ENCODE measurements around the gene EPYC. TPM values are rescaled to one million over a fixed set of nuclear protein-coding genes. Genes with fewer than 3 reads are reported as not detected.

The EPYC gene
- total and polyA plus RNA-seq, 2 of the 13 experiments (the other 11 are each of a cell fraction or from before 2014, with no cell fraction given), result not detected

DNA sequence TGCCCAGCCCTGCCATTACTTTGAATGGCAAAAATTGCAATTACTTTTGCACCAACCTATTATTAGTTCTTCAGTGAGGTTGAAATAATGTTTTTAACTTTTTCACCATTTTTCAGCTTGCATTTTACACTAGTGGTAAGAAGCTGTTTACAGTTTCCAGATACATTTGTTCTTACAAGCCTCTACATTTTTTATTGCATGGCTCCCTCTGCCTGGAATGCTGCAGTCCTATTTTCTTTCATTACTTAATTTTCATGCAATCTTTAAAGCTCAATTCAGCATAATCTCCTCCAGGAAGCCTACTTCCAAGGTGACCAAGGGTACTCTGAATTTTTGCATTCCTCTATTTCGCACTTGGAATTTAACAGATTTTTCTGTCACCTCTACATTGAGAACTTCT is 83.2 kb downstream of the EPYC start:
- H3K9ac ChIP-seq (ENCODE audit: insufficient read depth, low read depth, low read length), result no peak overlapping the region

DNA sequence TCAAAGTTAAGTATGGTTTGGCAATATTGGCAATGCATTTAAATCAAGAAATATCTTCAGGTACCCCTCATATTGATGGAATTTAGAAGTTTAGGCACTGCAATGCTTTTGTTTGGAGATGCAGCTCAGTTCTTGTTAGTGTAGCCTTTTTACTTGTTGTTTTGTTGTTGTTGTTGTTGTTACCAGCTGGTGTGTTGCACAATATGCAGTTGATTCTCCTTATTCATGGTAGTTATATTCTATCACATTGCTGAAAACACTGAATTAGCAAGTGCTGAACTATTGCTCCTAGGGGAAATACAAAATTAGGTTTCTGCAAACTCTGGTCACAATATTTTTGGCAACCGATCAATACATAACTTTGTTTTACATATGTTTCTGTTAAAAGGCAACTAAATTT is 84.5 kb downstream of the EPYC start:
- in situ Hi-C loops (cut with HindIII; ENCODE audit: extremely low pct_ligation_motif_present, low pct_unique_long_range_greater_than_20kb), result no loop called here
- intact Hi-C loops (cut with micrococcal nuclease; ENCODE audit: unreplicated experiment), result no loop called here
- BruUV-seq (replicated peaks), result no TSS peak
- TF ChIP-seq GLI4 (CRISPR knock-in tag; IDR thresholded peaks at IDR 0.05; ENCODE audit: borderline replicate concordance), result no peak
- TF ChIP-seq HNRNPLL (IDR thresholded peaks at IDR 0.05; ENCODE audit: low read depth, low read length, poor library complexity, severe bottlenecking), result no peak
- TF ChIP-seq POLR2AphosphoS5 (IDR thresholded peaks at IDR 0.05; ENCODE audit: low read depth, low read length), result no peak
- no peak for TF ChIP-seq PRDM15 (CRISPR knock-in tag; IDR thresholded peaks at IDR 0.05)
- no peak for TF ChIP-seq SMAD9 (CRISPR knock-in tag; IDR thresholded peaks at IDR 0.05)
- TF ChIP-seq ZNF224 (CRISPR knock-in tag; IDR thresholded peaks at IDR 0.05), result no peak
- no peak for TF ChIP-seq ZSCAN21 (CRISPR knock-in tag; IDR thresholded peaks at IDR 0.05; ENCODE audit: borderline replicate concordance)
- TF ChIP-seq SNAPC2 (CRISPR knock-in tag; IDR thresholded peaks at IDR 0.05), result no peak
- no peak for TF ChIP-seq ZBTB38 (CRISPR knock-in tag; IDR thresholded peaks at IDR 0.05)
- TF ChIP-seq ZNF749 (CRISPR knock-in tag; IDR thresholded peaks at IDR 0.05; ENCODE audit: borderline replicate concordance), result no peak
- no peak for TF ChIP-seq HMG20B (CRISPR knock-in tag; conservative IDR thresholded peaks at IDR 0.05)

More for the DNA sequence above, 83.2 kb downstream of the EPYC start:
- Histone ChIP-seq H3K4me2 (ENCODE audit: low read depth, low read length) (no peak overlapping the region), H3K4me3 (replicated peaks in 1 of 3; ENCODE audit: insufficient read depth in 1 of 3, low read depth in 2 of 3, low read length in 3 of 3) (no peak overlapping the region), H3K4me1 (ENCODE audit: insufficient read depth, low read length) (peaks cover 6% of the 10 kb centered on the region; the same call in 1 of the 2 replicates), H3K27ac (ENCODE audit: extremely low read length, insufficient read depth, low read length) (no peak overlapping the region), H3K27me3 (ENCODE audit: control insufficient read depth in 1 of 2, insufficient read depth in 2 of 2, low read length in 2 of 2) (no peaks in the 10 kb centered on the region; a peak in 1 of 5 replicates), H3K36me3 (replicated peaks in 1 of 2; ENCODE audit: control insufficient read depth in 1 of 2, insufficient read depth in 2 of 2, low read length in 2 of 2) (no peaks in the 10 kb centered on the region), H3K79me2 (ENCODE audit: insufficient read depth, low read length) (no peaks in the 10 kb centered on the region), H4K20me1 (ENCODE audit: insufficient read depth, low read length) (no peaks in the 10 kb centered on the region), H2AFZ (ENCODE audit: low read length) (no peak overlapping the region), H3K9me3 (ENCODE audit: low read length) (no peaks in the 10 kb centered on the region)
- ChIA-PET POLR2A (no interaction called here), CTCF (ENCODE audit: low intra/inter-chr PET ratio, low total read pairs) (no interaction called here)
- WGBS (ENCODE audit: low lambda C conversion rate), result 5% methylated on average over 1 of the region's 1 CpG
- no peak for TF ChIP-seq ZMYM3 (CRISPR knock-in tag; IDR thresholded peaks at IDR 0.05)
- no peak for TF ChIP-seq SNAPC2 (CRISPR knock-in tag; IDR thresholded peaks at IDR 0.05)
- TF ChIP-seq SP4 (CRISPR knock-in tag; IDR thresholded peaks at IDR 0.05), result no peak
- no peak for TF ChIP-seq PRPF4 (IDR thresholded peaks at IDR 0.05; ENCODE audit: low read depth, low read length, poor library complexity, severe bottlenecking)
- TF ChIP-seq ZBTB26 (CRISPR knock-in tag; IDR thresholded peaks at IDR 0.05; ENCODE audit: borderline replicate concordance), result no peak
- no peak for TF ChIP-seq ZNF296 (CRISPR knock-in tag; conservative IDR thresholded peaks at IDR 0.05)
- FAIRE-seq, result no peak
- in situ Hi-C loops (cut with HindIII; ENCODE audit: extremely low pct_ligation_motif_present, low pct_unique_long_range_greater_than_20kb) (no loop called here), intact Hi-C loops (cut with micrococcal nuclease; ENCODE audit: unreplicated experiment) (no loop called here)
- no peak for DNase-seq (ENCODE audit: low spot score)
- ATAC-seq, result no peak
- no TSS peak for BruUV-seq (replicated peaks)

More for the DNA sequence above, 84.5 kb downstream of the EPYC start:
- no peak overlapping the region for H3K9ac ChIP-seq (ENCODE audit: insufficient read depth, low read depth, low read length)
- no peak overlapping the region for H3K4me2 ChIP-seq (ENCODE audit: low read depth, low read length)
- no peak overlapping the region for H3K27ac ChIP-seq (ENCODE audit: extremely low read length, insufficient read depth, low read length)
- H3K79me2 ChIP-seq (ENCODE audit: insufficient read depth, low read length), result no peaks in the 10 kb centered on the region
- H3K4me3 ChIP-seq (replicated peaks in 1 of 3; ENCODE audit: insufficient read depth in 1 of 3, low read depth in 2 of 3, low read length in 3 of 3), result no peak overlapping the region
- H3K27me3 ChIP-seq (ENCODE audit: control insufficient read depth in 1 of 2, insufficient read depth in 2 of 2, low read length in 2 of 2), result no peaks in the 10 kb centered on the region; a peak in 1 of 5 replicates
- CTCF ChIA-PET (ENCODE audit: low intra/inter-chr PET ratio, low total read pairs), result no interaction called here
- ATAC-seq (no peak), FAIRE-seq (no peak), DNase-seq (ENCODE audit: low spot score) (no peak)
- no peaks in the 10 kb centered on the region for H3K9me3 ChIP-seq (ENCODE audit: low read length)
- H3K4me1 ChIP-seq (ENCODE audit: insufficient read depth, low read length), result no peaks in the 10 kb centered on the region
- POLR2A ChIA-PET, result no interaction called here
- H4K20me1 ChIP-seq (ENCODE audit: insufficient read depth, low read length), result no peaks in the 10 kb centered on the region
- H3K36me3 ChIP-seq (replicated peaks in 1 of 2; ENCODE audit: control insufficient read depth in 1 of 2, insufficient read depth in 2 of 2, low read length in 2 of 2), result no peaks in the 10 kb centered on the region
- H2AFZ ChIP-seq (ENCODE audit: low read length), result no peak overlapping the region
- WGBS (ENCODE audit: low lambda C conversion rate), result 55% methylated on average over 1 of the region's 1 CpG
